WERI-Rb-1 (cell line): ENCODE data around the gene PRKAR2A.
"Not testable (repeated sequence)": the region's sequence is repeated elsewhere in the genome, so short reads cannot be mapped to it uniquely, and the experiment has no call there.

Source experiments
- DNase-seq: peaks from one replicate; pipeline ENCODE4 v3.0.0-alpha.2; 2020
- H3K27ac ChIP-seq: fragments of 250-450 bp; sonication (Bioruptor Pico); 2 replicates; pipeline ENCODE4 v1.5.1; 2020; ENCODE audit warnings: mild to moderate bottlenecking, moderate library complexity
- H3K27me3 ChIP-seq: fragments of 250-450 bp; sonication (Bioruptor Pico); 2 replicates; pipeline ENCODE4 v1.5.1; 2021; ENCODE audit warnings: mild to moderate bottlenecking, low read depth, moderate library complexity; ENCODE audit not compliant: insufficient read depth, severe bottlenecking
- H3K36me3 ChIP-seq: fragments of 250-450 bp; sonication (Bioruptor Pico); 2 replicates; pipeline ENCODE4 v1.5.1; 2020; ENCODE audit warnings: mild to moderate bottlenecking, moderate library complexity
- H3K4me3 ChIP-seq: 2 replicates; pipeline ENCODE4 v1.5.1; 2011; ENCODE audit warnings: low read depth, mild to moderate bottlenecking, control low read depth, low read length
- H3K9me3 ChIP-seq: fragments of 250-450 bp; sonication (Bioruptor Pico); 2 replicates; pipeline ENCODE4 v1.5.1; 2021; ENCODE audit warnings: mild to moderate bottlenecking, moderate library complexity; ENCODE audit not compliant: severe bottlenecking
- TF ChIP-seq, protein P1 (sequence below): IDR thresholded peaks from 2 replicates; pipeline ENCODE4 v1.5.1; 2011; ENCODE audit warnings: low read depth, mild to moderate bottlenecking, control low read depth, inconsistent platforms, low read length

Gene PRKAR2A

DNA sequence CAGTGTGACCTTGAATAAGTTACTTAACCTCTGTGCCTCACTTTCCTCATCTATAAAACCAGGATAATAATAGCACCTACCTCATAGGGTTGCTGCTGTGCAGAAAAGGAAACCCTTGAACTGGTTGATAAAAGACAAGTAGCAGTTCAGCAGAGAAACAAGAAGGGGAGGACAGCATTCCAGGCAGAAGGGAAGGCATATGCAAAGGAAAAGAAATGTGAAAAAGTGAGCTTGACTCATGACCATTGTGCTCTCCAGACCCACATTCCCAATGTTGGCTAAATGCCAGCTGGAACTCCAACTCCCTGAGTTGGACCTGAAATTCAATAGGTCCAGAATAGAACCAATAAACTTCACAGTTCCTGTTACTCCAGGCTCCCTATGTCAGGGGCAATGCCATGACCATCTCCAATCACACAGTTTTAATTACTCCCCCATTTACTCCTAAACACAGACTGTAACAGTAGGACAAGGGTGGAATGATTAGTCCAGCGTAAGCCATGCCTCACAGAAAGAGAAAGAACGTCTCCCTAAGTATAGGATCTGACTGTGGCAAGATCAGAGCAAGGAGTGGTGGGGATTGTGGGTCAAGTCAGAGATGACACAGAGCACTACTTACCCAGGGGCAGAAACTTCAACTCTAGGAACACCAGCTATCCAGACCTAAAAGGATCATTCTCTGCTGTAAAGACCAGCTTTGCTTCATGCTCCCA lies 26.9 kb downstream of the PRKAR2A start:
- Histone ChIP-seq H3K27ac (no peak overlapping the region), H3K9me3 (no peaks in the 10 kb centered on the region), H3K27me3 (no peaks in the 10 kb centered on the region), H3K4me3 (no peak overlapping the region), H3K36me3 (no peaks in the 10 kb centered on the region)
- DNase-seq: no peak
- TF ChIP-seq, protein P1, sequence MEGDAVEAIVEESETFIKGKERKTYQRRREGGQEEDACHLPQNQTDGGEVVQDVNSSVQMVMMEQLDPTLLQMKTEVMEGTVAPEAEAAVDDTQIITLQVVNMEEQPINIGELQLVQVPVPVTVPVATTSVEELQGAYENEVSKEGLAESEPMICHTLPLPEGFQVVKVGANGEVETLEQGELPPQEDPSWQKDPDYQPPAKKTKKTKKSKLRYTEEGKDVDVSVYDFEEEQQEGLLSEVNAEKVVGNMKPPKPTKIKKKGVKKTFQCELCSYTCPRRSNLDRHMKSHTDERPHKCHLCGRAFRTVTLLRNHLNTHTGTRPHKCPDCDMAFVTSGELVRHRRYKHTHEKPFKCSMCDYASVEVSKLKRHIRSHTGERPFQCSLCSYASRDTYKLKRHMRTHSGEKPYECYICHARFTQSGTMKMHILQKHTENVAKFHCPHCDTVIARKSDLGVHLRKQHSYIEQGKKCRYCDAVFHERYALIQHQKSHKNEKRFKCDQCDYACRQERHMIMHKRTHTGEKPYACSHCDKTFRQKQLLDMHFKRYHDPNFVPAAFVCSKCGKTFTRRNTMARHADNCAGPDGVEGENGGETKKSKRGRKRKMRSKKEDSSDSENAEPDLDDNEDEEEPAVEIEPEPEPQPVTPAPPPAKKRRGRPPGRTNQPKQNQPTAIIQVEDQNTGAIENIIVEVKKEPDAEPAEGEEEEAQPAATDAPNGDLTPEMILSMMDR: no peak

- H3K4me3 ChIP-seq: no peak overlapping the region
- H3K27me3 ChIP-seq: no peaks in the 10 kb centered on the region
- no peaks in the 10 kb centered on the region for H3K36me3 ChIP-seq
- no peak overlapping the region for H3K27ac ChIP-seq
- no peak for DNase-seq
- H3K9me3 ChIP-seq: no peaks in the 10 kb centered on the region
- TF ChIP-seq, protein P1: no peak
Measured at GRCh38 chr3:48819234-48820221, 28.1 kb downstream of the PRKAR2A start.

DNA sequence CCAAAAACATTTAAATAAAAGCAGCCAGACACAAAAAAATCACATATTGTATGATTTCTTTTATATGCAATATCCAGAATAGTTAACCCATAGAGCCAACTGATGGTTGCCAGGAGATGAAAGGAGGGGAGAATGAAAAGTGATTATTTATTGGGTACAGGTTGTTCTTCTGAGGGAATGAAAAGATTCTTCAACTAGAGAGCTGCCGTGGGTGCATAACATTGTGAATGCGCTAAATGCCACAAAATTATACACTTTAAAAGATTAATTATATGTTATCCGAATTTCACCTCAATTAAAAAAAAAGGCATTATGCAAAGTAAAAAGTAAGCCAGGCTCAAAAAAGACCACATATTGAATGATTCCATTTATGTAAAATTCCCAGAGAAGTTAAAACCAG lies 36.1 kb downstream of the PRKAR2A start:
- Histone ChIP-seq H3K9me3 (no peaks in the 10 kb centered on the region), H3K36me3 (no peaks in the 10 kb centered on the region), H3K4me3 (no peak overlapping the region), H3K27ac (no peak overlapping the region), H3K27me3 (no peaks in the 10 kb centered on the region)
- TF ChIP-seq, protein P1: no peak
- no peak for DNase-seq

- Histone ChIP-seq H3K27me3 (no peaks in the 10 kb centered on the region), H3K9me3 (no peaks in the 10 kb centered on the region), H3K36me3 (no peaks in the 10 kb centered on the region), H3K27ac (no peak overlapping the region), H3K4me3 (no peak overlapping the region)
- no peak for DNase-seq
- TF ChIP-seq, protein P1: no peak
Measured at GRCh38 chr3:48804930-48805329, 42.7 kb downstream of the PRKAR2A start.

GRCh38 chr3:48800831-48801230 lies 46.8 kb downstream of the PRKAR2A start:
- not testable (repeated sequence) for H3K36me3 ChIP-seq, DNase-seq

GRCh38 chr3:48798998-48799397 lies 48.7 kb downstream of the PRKAR2A start:
- Histone ChIP-seq H3K27ac (no peak overlapping the region), H3K27me3 (no peaks in the 10 kb centered on the region), H3K4me3 (no peak overlapping the region), H3K9me3 (no peaks in the 10 kb centered on the region), H3K36me3 (no peaks in the 10 kb centered on the region)
- TF ChIP-seq, protein P1: no peak
- DNase-seq: no peak

More at GRCh38 chr3:48800831-48801230, 46.8 kb downstream of the PRKAR2A start:
- H3K9me3 ChIP-seq, H3K27me3 ChIP-seq, H3K27ac ChIP-seq, H3K4me3 ChIP-seq: not testable (repeated sequence)
